CD4-positive, alpha-beta T cell treated with Interferon alpha-2 for 1 hour (primary cell): ENCODE data around the gene ERICH6.

Experiments
- DNase-seq, 2 donors: peaks; one replicate each; pipeline ENCODE4 v3.0.0-alpha.2; 2020 to 2022

Gene ERICH6

GRCh38 chr3:150612494-150612893 is 91.2 kb downstream of the ERICH6 start:
- DNase-seq, result no peak

GRCh38 chr3:150611666-150612065 is 92.1 kb downstream of the ERICH6 start:
- DNase-seq, result no peak

- no peak for DNase-seq
Measured at GRCh38 chr3:150610785-150611184, 92.9 kb downstream of the ERICH6 start.

DNA sequence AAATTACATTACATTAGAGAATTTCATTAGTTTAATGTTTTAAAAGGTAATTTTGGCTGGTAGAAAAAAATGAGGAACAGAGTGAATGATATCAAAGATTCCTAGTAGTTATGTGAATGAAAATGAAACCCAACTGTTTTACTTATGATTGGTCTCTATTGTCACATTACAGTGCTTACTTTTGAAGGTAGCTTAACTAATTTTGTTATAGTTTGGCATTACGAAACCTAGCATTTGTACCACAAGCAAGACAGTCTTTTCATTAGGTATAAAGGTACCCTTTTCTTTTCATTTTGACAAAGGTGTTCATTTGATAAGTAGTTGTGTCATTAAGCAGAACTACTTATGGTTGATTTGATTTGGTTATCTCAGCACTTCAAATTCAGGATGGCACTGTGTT is 93.7 kb downstream of the ERICH6 start:
- DNase-seq, result no peak
